Cardiac fibroblast (primary cell): Measurements from ENCODE around the gene REV1.
A peak's percentile ranks its signal among the peaks of the same experiment; 100 is the strongest.

Experiments used
- DNase-seq, 2 donors: peaks; one replicate each; pipeline versions ENCODE4 v3.0.0 to v3.0.0-alpha.2; 2010; ENCODE audit warnings: low read depth in 2 of 2
- H3K4me3 ChIP-seq, 2 donors: replicated peaks in 1 of 2; 1 replicate in 1 of 2; 2 replicates in 1 of 2; pipeline ENCODE4 v1.5.1; 2011; ENCODE audit warnings: low read depth in 2 of 2, low read length in 2 of 2, mild to moderate bottlenecking in 2 of 2, moderate library complexity in 1 of 2
- TF ChIP-seq, protein P1 (sequence below): IDR thresholded peaks from one replicate; pipeline ENCODE4 v1.5.1; 2011; ENCODE audit warnings: low read depth, mild to moderate bottlenecking, low read length, inconsistent platforms

REV1 gene

DNA sequence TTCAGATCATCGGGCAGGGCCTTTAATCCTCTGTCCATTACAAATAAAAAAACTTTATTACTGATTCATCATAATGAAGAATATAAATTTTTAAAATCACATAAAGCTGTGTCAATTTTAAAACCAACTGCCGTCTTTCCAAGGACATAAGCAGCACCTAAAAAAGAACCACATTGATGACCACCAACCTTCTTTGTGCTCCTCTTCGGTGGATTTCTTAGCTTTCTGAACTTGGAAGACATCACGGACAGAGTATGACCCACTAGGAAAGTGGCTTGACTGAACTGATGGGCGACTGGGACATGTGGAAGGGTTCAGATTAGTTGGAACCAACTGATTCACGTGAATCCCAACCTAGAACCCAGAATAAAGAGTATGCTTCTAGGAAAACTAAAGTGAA lies 83.7 kb downstream of the REV1 start:
- H3K4me3 ChIP-seq, result no peak overlapping the region
- TF ChIP-seq, protein P1, sequence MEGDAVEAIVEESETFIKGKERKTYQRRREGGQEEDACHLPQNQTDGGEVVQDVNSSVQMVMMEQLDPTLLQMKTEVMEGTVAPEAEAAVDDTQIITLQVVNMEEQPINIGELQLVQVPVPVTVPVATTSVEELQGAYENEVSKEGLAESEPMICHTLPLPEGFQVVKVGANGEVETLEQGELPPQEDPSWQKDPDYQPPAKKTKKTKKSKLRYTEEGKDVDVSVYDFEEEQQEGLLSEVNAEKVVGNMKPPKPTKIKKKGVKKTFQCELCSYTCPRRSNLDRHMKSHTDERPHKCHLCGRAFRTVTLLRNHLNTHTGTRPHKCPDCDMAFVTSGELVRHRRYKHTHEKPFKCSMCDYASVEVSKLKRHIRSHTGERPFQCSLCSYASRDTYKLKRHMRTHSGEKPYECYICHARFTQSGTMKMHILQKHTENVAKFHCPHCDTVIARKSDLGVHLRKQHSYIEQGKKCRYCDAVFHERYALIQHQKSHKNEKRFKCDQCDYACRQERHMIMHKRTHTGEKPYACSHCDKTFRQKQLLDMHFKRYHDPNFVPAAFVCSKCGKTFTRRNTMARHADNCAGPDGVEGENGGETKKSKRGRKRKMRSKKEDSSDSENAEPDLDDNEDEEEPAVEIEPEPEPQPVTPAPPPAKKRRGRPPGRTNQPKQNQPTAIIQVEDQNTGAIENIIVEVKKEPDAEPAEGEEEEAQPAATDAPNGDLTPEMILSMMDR, result no peak
- DNase-seq, result no peak

DNA sequence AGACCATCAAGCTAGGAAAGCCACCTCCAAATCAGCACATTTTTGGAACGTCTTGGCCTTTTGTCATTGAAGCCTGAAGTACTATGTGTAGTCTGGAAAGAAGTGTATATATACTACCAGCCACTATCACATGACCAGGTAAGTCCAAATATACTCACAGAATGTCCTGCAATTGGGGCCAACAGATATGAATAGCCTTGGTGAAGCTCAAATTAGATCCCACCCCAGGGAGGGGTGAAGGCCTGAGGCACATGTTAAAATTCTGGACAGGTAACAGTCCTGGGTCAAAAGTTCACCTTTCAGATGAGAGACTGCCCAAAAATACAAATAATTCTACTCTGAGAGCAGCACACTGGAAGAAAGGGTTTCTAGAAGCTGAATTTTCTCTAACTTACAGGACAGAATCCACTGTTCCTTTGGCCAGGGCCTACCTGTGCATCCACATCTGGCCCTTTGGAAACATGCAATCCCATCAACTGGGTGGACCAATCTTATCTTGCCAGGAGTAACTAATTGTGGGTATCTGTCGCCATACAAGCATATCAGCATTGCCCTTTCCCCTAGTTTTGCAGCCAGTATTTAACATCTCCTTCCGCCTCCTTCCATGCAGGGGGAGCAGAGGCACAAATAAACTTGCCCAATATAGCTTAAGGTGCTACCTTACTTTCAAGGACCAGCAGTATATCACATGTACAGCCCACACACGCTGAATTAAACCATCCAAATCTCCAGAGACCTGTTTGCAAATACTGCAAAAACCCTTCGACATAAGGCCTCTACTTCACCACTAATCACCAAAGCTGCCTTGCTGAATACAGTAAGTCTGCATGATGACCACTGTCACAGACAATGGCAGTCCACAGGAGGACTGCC lies 84.8 kb downstream of the REV1 start:
- TF ChIP-seq, protein P1, result no peak
- no peak for DNase-seq
- H3K4me3 ChIP-seq, result no peak overlapping the region

DNA sequence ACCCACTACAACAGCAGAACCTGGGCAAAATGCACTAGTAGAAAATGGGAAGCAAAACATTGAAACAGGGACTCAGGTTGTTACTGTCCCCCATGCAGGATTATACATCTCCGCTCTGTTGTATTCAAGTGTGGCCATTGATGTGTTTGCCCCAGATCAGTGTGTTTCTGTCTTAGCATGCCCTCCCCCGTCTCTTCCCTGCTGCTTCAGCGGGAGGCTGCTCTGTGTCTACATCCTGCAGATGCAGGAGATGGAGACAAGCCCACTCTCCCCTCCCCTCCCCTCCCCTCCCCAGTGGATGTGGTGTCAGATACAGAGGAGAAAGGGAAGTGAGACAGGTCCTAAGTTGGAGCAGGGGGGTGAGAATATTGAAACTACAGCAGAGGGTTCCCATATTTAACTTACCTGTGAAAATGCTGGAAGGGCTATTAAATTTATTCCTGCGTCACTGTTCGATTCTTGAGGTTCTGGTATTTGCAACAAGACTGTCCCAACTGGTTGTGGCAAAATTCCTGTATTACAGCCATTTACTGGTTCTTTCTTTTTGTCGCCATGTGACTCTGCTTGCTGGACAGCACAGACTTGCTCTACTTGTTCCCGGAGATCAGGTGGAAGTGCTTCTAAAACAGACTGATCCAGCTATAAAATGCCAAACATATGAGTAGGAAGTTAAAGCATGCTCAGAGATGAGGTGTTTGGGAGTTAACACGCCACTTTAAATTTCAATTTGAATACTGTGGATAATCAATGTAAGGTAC lies 85.6 kb downstream of the REV1 start:
- TF ChIP-seq, protein P1, result no peak
- no peak for DNase-seq
- no peak overlapping the region for H3K4me3 ChIP-seq

DNA sequence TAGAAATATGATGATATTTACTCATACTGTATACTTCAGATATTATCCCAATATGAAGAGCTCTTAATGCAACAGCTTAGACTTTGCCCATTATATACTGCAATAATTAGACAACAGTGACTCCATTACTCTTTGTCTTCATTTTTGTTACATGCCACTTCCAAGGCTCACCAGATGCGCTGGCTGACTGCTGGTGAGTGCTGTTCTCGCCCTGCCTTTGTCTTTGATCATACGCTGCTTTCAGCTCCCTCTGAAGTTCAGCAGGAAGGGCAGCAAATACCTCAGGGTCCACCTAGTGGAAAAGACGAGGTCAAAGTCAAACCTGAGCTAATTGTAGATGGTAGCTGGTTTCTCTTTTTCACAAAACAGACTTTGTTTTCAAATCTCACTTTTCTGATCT lies 86.3 kb downstream of the REV1 start:
- TF ChIP-seq, protein P1, result no peak
- H3K4me3 ChIP-seq, result no peak overlapping the region
- peak in 1 of 2 donors; percentile 18 for DNase-seq

DNA sequence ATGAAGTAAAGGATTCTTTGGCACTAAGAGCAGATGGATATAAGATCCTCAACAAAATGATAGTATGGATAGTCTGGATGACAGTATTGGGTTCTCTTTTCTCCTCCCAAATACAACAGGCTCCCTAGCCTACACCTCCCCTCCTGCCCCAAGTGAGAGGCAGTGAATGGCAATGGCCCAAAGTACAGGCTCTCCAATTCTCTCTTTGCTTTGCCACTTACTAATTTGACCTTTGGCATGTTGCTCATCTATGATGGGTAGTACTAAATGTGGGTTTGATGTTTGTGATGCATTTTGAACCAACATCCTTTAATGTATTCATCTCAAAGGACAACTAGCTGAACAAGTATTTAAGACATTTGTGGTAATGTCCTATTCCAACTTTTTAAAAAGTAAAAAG lies 86.7 kb downstream of the REV1 start:
- H3K4me3 ChIP-seq, result no peak overlapping the region
- TF ChIP-seq, protein P1, result no peak
- DNase-seq, result peak in 1 of 2 donors; percentile 27

DNA sequence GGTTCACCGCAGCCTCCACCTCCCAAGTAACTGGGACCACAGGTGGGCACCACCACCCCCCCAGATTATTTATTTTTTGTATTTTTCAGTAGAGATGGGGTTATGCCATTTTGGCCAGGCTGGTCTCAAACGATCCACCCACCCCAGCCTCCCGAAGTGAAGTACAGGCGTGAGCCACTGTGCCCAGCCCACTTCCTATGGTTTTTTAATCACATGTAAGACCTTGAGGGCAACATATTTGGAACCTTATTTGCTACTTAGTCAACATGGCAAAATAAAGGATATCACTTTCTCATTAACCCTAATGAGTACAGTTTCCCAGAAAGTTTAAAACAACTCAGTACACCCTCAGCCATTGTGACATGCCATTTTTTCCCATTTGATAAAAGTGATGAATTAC lies 88.0 kb downstream of the REV1 start:
- H3K4me3 ChIP-seq, result no peak overlapping the region
- TF ChIP-seq, protein P1, result no peak
- DNase-seq, result no peak
